Omental fat pad (tissue), 4 donors: ENCODE measurements around the gene COL6A1. TPM values are rescaled to one million over a fixed set of nuclear protein-coding genes. Genes with fewer than 3 reads are reported as not detected.

Source experiments
- ATAC-seq: fragments of 150-250 bp; one replicate; pipeline ENCODE4 v1.9.1; 2016; ENCODE audit warnings: mild to moderate bottlenecking, moderate library complexity; ENCODE audit not compliant: low FRiP score
- DNase-seq: peaks from one replicate; pipeline ENCODE4 v3.0.0-alpha.2; 2019; ENCODE audit warnings: low spot score
- CTCF ChIP-seq, 3 donors: fragments of 450-650 bp; IDR thresholded peaks; one replicate each; pipeline ENCODE4 v1.5.1; 2016 to 2017; ENCODE audit warnings: antibody characterized with exemption in 3 of 3, mild to moderate bottlenecking in 3 of 3, moderate library complexity in 2 of 3
- total RNA-seq, 4 donors: library from RNA; depleted of rRNA; stranded (reverse); fragments of >200 nt; gene quantifications; one replicate each; pipeline ENCODE4 v1.1.0, GENCODE V29; 2016

The COL6A1 gene
- total RNA-seq, 4 donors from 2014 or later = 410 to 1,024 (median 521) TPM

DNA sequence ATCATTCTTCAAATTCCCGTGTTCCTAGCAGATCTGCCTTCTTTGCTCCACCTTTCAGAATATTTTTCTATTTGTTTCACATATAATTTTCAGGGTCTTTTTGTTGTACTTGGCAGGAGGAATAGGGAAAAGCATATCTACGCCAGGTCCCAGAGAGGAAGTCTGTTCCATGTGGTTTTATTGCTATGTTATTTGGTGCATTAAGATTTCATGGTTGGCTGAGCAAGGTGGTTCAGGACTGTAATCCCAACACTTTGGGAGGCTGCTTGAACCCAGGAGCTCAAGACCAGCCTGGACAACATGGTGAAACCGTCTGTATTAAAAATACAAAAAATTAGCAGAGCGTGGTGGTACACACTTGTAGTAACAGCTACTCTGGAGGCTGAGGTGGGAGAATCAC is 36.1 kb downstream of the COL6A1 start:
- TF ChIP-seq CTCF (IDR thresholded peaks at IDR 0.05) = no peak
- DNase-seq = no peak
- no peak for ATAC-seq

GRCh38 chr21:46018615-46019014 is 37.0 kb downstream of the COL6A1 start:
- ATAC-seq (no peak), DNase-seq (no peak)
- no peak for TF ChIP-seq CTCF (IDR thresholded peaks at IDR 0.05)

- DNase-seq = no peak
- TF ChIP-seq CTCF (IDR thresholded peaks at IDR 0.05) = no peak
Observed at GRCh38 chr21:46020581-46020980, 39.0 kb downstream of the COL6A1 start.

DNA sequence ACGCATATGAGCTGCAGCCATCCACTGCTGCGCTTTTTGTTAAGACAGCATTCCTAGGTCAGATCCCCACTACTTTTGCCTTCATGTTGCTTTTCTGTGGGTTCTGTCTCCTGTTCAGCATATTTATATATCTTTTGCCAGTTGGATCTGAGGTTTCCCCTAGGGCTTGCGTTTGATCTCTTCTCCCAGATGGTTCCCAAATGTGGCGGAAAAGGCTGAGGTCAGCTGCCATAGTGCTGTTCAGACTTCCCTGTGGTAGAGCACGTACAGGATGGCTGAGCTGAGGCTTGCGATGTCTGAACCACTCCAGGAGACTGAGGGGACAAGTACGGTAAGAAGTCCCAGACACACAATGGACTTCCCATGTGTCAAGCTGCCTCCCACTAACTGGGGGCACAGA is 39.8 kb downstream of the COL6A1 start:
- ATAC-seq (no peak), DNase-seq (no peak)
- no peak for TF ChIP-seq CTCF (IDR thresholded peaks at IDR 0.05)

More at GRCh38 chr21:46020581-46020980, 39.0 kb downstream of the COL6A1 start:
- ATAC-seq = no peak

DNA sequence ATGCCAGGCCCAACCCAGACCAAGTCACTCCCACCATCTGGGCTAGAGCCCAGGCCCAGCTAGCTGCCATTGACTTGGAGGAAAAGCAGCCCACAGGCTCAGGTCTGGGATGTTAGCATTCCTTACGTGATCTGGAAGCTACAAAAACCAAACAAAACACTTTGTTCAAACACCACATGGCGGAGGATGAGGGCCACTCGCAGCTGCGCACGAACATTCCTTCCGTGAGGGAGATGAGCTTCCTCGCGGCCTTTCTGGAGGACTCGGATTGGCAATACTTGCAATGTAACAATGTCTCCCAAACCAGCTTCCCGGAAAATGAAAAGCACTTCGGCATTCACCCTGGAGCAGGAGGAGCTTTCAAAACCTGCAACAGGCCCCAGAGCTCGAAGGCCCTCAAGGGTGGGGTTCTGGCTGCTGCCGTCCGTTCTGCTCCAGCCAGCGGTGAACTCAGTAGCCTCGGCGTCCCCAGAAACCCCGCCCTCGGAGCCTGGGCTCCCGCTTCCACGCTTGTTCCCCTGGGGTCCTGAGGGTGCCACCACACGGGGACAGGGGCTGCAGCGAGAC is 40.5 kb downstream of the COL6A1 start:
- DNase-seq (no peak), ATAC-seq (peak; percentile 47)
- no peak for TF ChIP-seq CTCF (IDR thresholded peaks at IDR 0.05)

DNA sequence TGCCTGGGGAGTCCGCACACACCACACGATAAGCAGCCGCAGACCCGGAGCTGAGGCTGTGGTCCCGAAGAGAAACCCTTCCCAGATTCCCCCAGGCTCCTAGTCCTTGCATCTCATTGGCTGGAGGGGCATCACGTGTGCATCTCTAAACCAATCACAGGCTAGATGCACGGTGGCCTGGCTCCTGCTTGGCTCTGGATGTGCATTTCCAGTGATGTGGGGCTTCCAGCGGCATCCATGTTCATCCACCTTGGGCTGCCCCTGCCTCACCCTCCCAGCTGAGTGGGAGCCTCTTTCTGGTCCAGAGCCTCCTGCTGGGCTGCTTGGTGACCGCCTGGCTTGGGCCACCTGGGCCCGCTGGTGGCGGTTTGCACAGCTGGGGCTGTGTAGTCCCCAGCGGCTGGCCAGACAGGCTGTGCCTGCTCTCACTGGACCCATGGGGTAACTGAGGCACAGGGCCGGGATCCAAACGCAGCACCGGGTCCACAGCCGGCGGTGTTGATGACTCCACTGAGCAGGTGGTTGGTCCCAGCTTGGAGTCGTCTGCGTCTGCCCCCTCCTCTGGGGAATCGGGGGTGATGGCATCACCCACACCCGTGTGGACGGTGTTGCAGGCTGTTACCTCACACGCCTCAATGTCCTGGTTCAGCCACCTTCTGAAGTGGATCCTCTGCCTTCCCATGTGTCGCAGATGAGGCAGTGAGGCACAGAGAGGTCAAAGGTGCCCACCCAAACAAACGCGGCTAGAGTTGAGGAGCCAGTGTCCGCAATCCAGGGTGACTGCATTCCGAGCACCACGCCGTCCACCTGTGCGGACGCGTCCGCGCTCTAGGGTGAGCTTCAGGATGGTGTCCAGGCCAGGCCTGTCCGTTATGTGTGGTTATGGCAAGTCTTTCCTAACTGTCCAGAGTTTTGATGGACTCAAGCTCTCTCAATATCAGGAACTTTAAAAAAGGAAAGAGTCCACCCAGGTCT is 41.3 kb downstream of the COL6A1 start:
- ATAC-seq (peak; percentile 4), DNase-seq (no peak)
- no peak for TF ChIP-seq CTCF (IDR thresholded peaks at IDR 0.05)
